Activated CD4-positive, alpha-beta T cell treated with anti-CD3 and anti-CD28 coated beads, Interleukin-2, amount 10 ng/mL, durations not matched to agents 24 days and 14 days (primary cell): ENCODE data around the gene EPYC. TPM values are rescaled to one million over a fixed set of nuclear protein-coding genes. Genes with fewer than 3 reads are reported as not detected.

Experiments used
- DNase-seq: peaks from one replicate; pipeline ENCODE4 v3.0.0; 2022
- H3K27ac Mint-ChIP-seq: one replicate; pipeline ENCODE4 v1.8.0; 2022; ENCODE audit warnings: mild to moderate bottlenecking, mixed read lengths
- H3K27me3 Mint-ChIP-seq: one replicate; pipeline ENCODE4 v1.8.0; 2022; ENCODE audit warnings: mixed read lengths
- H3K36me3 Mint-ChIP-seq: one replicate; pipeline ENCODE4 v1.8.0; 2022; ENCODE audit warnings: low read depth, mild to moderate bottlenecking, mixed read lengths
- H3K4me1 Mint-ChIP-seq: one replicate; pipeline ENCODE4 v1.8.0; 2021; ENCODE audit warnings: mixed read lengths
- H3K4me3 Mint-ChIP-seq: one replicate; pipeline ENCODE4 v1.8.0; 2022; ENCODE audit warnings: mild to moderate bottlenecking, moderate library complexity, mixed read lengths
- H3K9me3 Mint-ChIP-seq: one replicate; pipeline ENCODE4 v1.8.0; 2021; ENCODE audit warnings: mixed read lengths
- intact Hi-C: fragments of 100-400 bp; cut with micrococcal nuclease; formaldehyde crosslinking; loops from one replicate; pipeline ENCODE4 v1.15.1; 2023
- total RNA-seq: library from RNA; stranded (reverse); gene quantifications from 2 replicates; pipeline ENCODE4 v1.2.3, GENCODE V29; 2022

Gene EPYC
- total RNA-seq, 1 donor from 2014 or later: not detected

GRCh38 chr12:90937651-90938050 lies 67.1 kb downstream of the EPYC start:
- Mint-ChIP-seq H3K4me3 (no peak overlapping the region), H3K27ac (no peak overlapping the region), H3K4me1 (no peaks in the 10 kb centered on the region), H3K27me3 (peaks cover 3% of the 10 kb centered on the region), H3K36me3 (no peaks in the 10 kb centered on the region), H3K9me3 (no peaks in the 10 kb centered on the region)
- intact Hi-C loops: no loop called here
- DNase-seq: no peak

GRCh38 chr12:90936230-90937005 lies 68.4 kb downstream of the EPYC start:
- intact Hi-C loops: no loop called here
- H3K4me3 Mint-ChIP-seq: no peak overlapping the region
- H3K27ac Mint-ChIP-seq: no peak overlapping the region
- no peaks in the 10 kb centered on the region for H3K4me1 Mint-ChIP-seq
- no peaks in the 10 kb centered on the region for H3K9me3 Mint-ChIP-seq
- DNase-seq: no peak
- no peaks in the 10 kb centered on the region for H3K36me3 Mint-ChIP-seq
- H3K27me3 Mint-ChIP-seq: peaks cover 3% of the 10 kb centered on the region

GRCh38 chr12:90925562-90925961 lies 79.2 kb downstream of the EPYC start:
- Mint-ChIP-seq H3K27me3 (no peaks in the 10 kb centered on the region), H3K4me1 (no peaks in the 10 kb centered on the region), H3K4me3 (no peak overlapping the region), H3K9me3 (peaks cover 4% of the 10 kb centered on the region), H3K36me3 (no peaks in the 10 kb centered on the region), H3K27ac (no peak overlapping the region)
- DNase-seq: no peak
- intact Hi-C loops: no loop called here

- DNase-seq: no peak
- no peak overlapping the region for H3K27ac Mint-ChIP-seq
- H3K4me3 Mint-ChIP-seq: no peak overlapping the region
- H3K9me3 Mint-ChIP-seq: peaks cover 4% of the 10 kb centered on the region
- H3K36me3 Mint-ChIP-seq: no peaks in the 10 kb centered on the region
- H3K4me1 Mint-ChIP-seq: no peaks in the 10 kb centered on the region
- H3K27me3 Mint-ChIP-seq: no peaks in the 10 kb centered on the region
- intact Hi-C loops: no loop called here
Observed at GRCh38 chr12:90924406-90924805, 80.4 kb downstream of the EPYC start.

GRCh38 chr12:90922145-90922627 lies 82.6 kb downstream of the EPYC start:
- intact Hi-C loops: no loop called here
- no peaks in the 10 kb centered on the region for H3K4me1 Mint-ChIP-seq
- DNase-seq: no peak
- H3K4me3 Mint-ChIP-seq: no peak overlapping the region
- H3K27me3 Mint-ChIP-seq: no peaks in the 10 kb centered on the region
- no peak overlapping the region for H3K27ac Mint-ChIP-seq
- H3K9me3 Mint-ChIP-seq: no peaks in the 10 kb centered on the region
- no peaks in the 10 kb centered on the region for H3K36me3 Mint-ChIP-seq

GRCh38 chr12:90921536-90921935 lies 83.2 kb downstream of the EPYC start:
- Mint-ChIP-seq H3K9me3 (no peaks in the 10 kb centered on the region), H3K27me3 (no peaks in the 10 kb centered on the region), H3K4me3 (no peak overlapping the region), H3K27ac (no peak overlapping the region), H3K4me1 (no peaks in the 10 kb centered on the region), H3K36me3 (no peaks in the 10 kb centered on the region)
- no peak for DNase-seq
- intact Hi-C loops: no loop called here

- DNase-seq: no peak
- Mint-ChIP-seq H3K4me1 (no peaks in the 10 kb centered on the region), H3K27me3 (no peaks in the 10 kb centered on the region), H3K4me3 (no peak overlapping the region), H3K27ac (no peak overlapping the region), H3K9me3 (no peaks in the 10 kb centered on the region), H3K36me3 (no peaks in the 10 kb centered on the region)
- intact Hi-C loops: no loop called here
Observed at GRCh38 chr12:90920222-90920621, 84.5 kb downstream of the EPYC start.

- intact Hi-C loops: no loop called here
- no peaks in the 10 kb centered on the region for H3K4me1 Mint-ChIP-seq
Observed at GRCh38 chr12:90917431-90917830, 87.3 kb downstream of the EPYC start.

GRCh38 chr12:90916516-90916915 lies 88.3 kb downstream of the EPYC start:
- H3K27me3 Mint-ChIP-seq: no peaks in the 10 kb centered on the region
- no peaks in the 10 kb centered on the region for H3K9me3 Mint-ChIP-seq

More at GRCh38 chr12:90917431-90917830, 87.3 kb downstream of the EPYC start:
- no peak overlapping the region for H3K4me3 Mint-ChIP-seq
- no peak overlapping the region for H3K27ac Mint-ChIP-seq
- H3K27me3 Mint-ChIP-seq: no peaks in the 10 kb centered on the region
- no peaks in the 10 kb centered on the region for H3K36me3 Mint-ChIP-seq
- no peak for DNase-seq
- no peaks in the 10 kb centered on the region for H3K9me3 Mint-ChIP-seq

GRCh38 chr12:90915353-90915752 lies 89.4 kb downstream of the EPYC start:
- DNase-seq: no peak
- H3K4me3 Mint-ChIP-seq: no peak overlapping the region
- H3K36me3 Mint-ChIP-seq: no peaks in the 10 kb centered on the region
- no peaks in the 10 kb centered on the region for H3K27me3 Mint-ChIP-seq
- H3K9me3 Mint-ChIP-seq: no peaks in the 10 kb centered on the region
- intact Hi-C loops: no loop called here
- H3K27ac Mint-ChIP-seq: no peak overlapping the region
- H3K4me1 Mint-ChIP-seq: no peaks in the 10 kb centered on the region

More at GRCh38 chr12:90916516-90916915, 88.3 kb downstream of the EPYC start:
- intact Hi-C loops: no loop called here
- H3K36me3 Mint-ChIP-seq: no peaks in the 10 kb centered on the region
- H3K4me3 Mint-ChIP-seq: no peak overlapping the region
- no peaks in the 10 kb centered on the region for H3K4me1 Mint-ChIP-seq
- no peak for DNase-seq
- H3K27ac Mint-ChIP-seq: no peak overlapping the region

Other genes with a start within 250 kb of the EPYC start
- gene CCER1, start 49.8 kb downstream of the EPYC start, total RNA-seq: not detected in 2 replicates
- not detected in 2 replicates for gene KERA, start 53.1 kb upstream of the EPYC start, total RNA-seq
- gene LUM, start 106.5 kb upstream of the EPYC start, total RNA-seq: not detected in 2 replicates
- gene DCN, start 177.8 kb upstream of the EPYC start, total RNA-seq: not detected in 2 replicates